ENCODE results near the gene ZBED1.
"Not testable (repeated sequence)": the region's sequence is repeated elsewhere in the genome, so short reads cannot be mapped to it uniquely, and the experiment has no call there.

The ZBED1 gene

DNA sequence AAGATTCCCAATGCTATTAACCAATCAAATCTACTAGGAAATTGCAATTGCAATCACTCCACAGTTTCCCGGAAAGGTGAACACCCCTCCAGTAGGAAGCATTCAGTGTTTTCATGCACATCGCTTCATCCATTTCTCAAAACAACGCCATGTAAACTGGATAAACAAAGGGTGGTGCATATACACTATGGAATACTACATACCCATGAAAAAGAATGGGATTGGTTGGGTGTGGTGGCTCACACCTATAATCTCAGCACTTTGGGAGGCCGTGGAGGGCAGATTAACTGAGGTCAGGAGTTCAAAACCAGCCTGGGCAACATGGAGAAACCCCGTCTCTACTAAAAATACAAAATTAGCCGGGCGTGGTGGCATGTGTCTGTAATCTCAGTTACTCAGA, 29.1 kb downstream of the ZBED1 start:
- no peak for DNase-seq

DNA sequence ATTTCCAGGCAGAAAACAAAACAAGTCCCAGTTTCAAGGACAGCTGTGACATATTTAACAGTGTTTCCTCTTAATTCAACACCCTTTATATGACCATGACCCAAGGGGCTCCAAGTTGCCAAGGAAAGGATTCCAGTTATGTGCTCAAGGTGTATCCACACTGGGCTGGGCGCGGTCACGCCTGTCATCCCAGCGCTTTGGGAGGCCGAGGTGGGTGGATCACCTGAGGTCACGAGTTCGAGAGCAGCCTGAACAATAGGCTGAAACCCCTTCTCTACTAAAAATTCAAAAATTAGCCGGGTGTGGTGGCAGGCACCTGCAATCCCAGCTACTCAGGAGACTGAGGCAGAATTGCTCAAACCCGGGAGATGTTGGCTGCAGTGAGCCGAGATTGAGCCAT, 29.6 kb downstream of the ZBED1 start:
- DNase-seq: not testable (repeated sequence)

DNA sequence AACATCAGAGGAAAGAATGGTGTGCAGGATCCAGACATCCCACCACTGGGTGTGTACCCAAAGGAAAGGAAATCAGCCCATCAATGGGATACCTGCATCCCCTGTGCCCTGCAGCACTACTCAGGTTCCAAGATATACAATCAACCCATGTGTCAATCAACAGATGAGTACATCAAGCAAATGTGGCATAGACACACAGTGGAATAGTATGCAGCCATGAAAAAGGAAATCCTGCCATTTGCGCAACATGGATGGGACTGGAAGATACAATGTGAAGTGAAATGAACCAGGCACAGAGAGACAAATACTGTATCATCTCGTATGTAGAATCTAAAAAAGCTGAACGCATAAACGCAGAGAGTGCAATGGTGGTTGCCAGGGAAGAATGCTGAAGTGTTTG, 30.9 kb downstream of the ZBED1 start:
- not testable (repeated sequence) for DNase-seq

DNA sequence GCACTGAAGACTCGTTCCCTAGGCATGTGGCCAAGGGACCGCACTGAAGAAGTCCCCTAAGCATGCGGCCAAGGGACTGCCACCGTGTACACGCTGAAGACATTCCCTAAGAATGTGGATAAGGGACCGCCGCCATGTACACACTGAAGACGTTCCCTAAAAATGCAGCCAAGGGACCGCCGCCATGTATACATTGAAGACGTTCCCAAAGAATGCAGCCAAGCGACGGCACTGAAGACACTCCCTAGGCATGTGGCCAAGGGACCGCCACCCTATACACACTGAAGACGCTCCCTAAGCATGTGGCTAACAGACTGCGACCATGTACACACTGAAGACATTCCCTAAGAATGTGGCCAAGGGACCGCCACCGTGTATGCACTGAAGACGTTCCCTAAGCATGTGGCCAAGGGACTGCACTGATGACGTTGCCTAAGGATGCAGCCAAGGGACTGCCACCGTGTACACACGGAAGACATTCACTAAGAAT, 31.5 kb downstream of the ZBED1 start:
- no peak for DNase-seq

DNA sequence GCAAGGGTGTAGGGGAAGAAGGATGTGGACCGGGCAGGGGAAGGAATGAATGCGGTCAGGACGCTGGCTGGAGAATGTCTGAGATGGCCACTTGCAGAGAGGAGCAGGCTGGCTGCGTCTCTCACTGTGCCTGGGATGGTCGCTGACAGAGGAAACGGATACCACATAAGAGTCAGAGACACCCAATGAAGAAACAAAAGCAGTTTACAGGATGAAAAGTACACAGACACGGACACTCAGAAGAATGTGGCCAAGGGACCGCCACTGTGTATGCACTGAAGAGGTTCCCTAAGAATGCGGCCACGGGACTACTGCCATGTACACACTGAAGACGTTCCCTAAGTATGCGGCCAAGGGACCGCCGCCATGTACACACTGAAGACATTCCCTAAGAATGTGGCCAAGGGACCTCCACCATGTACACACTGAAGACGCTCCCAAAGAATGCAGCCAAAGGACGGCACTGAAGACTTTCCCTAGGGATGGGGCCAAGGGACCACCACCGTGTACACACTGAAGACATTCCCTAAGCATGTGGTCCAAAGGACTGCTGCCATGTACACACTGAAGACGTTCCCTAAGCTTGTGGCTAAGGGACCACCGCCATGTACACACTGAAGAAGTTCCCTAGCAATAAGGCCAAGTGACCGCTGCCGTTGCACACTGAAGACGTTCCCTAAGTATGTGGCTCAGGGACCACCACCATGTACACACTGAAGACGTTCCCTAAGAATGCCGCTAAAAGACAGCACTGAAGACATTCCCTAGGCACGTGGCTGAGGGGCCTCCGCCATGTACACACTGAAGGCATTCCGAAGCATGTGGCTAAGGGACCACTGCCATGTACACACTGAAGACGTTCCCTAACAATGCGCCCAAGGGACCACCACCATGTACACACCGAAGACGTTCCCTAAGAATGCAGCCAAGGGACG, 32.2 kb downstream of the ZBED1 start:
- no peak for DNase-seq

DNA sequence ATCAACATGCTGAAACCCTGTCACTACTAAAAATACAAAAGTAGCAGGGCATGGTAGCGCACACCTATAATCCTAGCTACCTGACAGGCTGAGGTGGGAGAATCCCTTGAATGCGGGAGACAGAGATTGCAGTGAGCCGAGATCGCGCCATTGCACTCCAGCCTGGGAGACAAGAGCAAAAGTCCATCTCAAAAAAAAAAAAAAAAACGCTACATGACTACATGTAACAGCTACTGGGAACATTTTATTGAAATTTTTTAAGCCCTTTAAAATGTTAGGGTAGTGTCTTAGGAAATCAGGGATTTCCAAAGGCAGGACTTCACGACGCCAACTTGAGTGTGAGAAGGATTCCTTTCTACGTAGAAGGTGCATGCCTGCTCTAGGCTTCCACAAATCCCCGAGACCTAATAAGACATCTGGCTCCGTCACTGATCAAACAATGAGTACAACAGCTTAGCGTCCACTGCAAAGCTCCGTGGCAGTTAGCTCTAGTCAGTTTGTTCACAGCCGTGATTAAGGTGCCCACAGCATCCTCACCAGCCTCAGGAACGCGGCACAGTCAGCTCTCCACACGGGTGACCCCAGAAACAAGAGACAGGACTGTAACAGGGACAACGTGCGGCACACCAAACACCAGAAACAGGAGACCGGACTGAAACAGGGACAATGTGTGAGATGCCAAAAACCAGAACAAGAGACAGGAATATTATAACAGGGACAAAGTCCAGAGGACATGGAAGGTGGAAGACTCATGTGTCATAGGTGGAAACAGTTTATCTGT, 33.7 kb downstream of the ZBED1 start:
- no peak for DNase-seq

DNA sequence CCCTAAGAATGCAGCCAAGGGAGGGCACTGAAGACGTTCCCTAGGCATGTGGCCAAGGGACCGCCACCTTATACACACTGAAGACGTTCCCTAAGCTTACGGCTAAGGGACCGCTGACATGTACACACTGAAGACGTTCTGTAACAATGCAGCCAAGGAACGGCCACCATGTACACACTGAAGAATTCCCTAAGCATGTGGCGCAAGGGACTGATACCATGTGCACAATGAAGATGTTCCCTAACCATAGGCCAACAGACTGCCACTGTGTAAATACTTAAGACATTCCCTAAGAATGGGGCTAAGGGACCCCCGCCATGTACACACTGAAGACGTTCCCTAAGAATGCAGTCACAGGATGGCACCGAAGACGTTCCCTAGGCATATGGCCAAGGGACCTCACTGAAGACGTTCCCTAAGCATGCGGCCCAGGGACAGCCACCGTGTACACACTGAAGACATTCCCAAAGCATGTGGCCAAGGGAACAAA, 36.1 kb downstream of the ZBED1 start:
- DNase-seq: no peak

DNA sequence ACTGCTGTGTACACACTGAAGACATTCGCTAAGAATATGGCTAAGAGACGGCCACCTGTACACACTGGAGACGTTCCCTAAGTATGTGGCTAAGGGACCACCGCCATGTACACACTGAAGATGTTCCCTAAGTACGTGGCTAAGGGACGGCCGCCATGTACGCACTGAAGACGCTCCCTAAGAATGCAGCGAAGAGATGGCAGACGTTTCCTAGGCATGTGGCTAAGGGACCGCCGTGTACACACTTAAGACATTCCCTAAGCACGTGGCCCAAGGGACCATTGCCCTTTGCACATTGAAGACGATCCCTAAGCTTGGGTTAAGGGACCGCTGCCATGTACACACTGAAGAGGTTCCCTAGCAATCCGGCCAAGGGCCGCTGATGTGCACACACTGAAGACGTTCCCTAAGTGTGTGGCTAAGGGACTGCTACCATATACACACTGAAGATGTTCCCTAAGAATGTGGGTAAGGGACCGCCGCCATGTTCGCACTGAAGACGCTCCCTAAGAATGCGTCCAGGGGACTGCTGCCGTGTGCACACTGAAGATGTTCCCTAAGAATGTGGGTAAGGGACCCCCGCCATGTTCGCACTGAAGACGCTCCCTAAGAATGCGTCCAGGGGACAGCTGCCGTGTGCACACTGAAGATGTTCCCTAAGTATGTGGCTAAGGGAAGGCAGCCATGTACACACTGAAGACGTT, 36.7 kb downstream of the ZBED1 start:
- no peak for DNase-seq

DNA sequence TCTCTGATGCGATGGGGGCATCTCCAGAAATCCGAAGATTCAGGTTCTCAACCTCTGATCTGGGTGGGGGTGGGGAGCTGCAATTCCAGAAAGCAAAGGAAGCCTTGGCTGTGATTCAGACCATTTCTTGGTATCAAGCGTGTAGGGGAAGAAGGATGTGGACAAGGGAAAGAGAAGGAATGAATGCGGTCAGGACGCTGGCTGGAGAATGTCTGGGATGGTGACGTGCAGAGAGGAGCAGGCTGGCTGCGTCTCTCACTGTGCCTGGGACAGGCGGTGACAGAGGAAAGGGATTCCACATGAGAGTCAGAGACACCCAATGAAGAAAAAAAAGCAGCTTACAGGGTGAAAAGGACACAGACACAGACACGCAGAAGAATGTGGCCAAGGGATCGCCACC, 37.3 kb downstream of the ZBED1 start:
- DNase-seq: not testable (repeated sequence)

DNA sequence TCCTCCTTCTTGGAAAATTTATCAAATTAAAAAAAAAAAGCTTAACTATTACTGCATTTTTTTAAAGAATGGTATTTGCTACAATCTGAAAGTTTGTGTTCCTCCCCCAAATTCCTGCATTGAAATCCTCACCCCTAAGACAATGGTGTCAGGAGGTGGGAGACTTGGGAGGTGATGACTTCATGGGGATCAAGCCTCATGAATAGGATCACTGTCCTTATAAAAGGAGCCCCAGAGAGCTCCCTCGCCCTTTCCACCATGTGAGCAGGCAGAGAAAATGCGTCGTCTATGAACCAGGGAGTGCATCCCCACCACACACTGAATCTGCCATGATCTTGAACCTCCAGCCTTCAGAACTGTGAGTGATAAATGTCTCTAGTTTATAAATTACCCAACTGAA, 38.0 kb downstream of the ZBED1 start:
- DNase-seq: no peak

DNA sequence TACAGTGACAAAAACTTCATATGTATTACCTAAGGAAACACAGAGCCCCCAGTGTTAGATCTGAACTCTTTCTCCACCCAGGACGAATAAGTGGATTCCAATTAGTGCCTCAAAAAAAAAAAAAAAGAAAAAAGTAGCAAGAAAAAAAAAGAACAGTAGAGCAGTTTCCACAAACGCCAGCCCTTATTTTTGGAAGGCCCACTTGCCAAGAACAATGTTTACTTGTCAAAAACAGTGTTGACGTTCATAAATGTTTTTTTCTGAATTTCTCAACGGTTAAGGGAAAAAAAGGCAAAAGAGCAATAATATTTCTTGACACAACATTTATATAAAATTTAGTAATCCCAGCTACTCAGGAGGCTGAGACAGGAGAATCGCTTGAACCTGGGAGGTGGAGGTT, 38.7 kb downstream of the ZBED1 start:
- no peak for DNase-seq

DNA sequence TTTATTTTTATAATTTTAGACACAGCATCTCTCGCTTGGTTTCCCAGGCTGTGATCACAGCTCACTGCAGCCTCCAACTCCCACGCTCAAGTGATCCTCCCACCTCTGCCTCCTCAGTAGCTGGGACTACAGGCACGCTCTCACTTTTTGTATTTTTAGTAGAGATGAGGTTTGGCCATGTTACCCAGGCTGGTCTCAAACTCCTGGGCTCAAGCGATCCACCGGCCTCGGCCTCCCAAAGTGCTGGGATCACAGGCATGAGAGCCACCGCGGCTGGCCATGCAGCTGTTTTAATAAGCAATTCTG, 39.1 kb downstream of the ZBED1 start:
- DNase-seq: no peak

DNA sequence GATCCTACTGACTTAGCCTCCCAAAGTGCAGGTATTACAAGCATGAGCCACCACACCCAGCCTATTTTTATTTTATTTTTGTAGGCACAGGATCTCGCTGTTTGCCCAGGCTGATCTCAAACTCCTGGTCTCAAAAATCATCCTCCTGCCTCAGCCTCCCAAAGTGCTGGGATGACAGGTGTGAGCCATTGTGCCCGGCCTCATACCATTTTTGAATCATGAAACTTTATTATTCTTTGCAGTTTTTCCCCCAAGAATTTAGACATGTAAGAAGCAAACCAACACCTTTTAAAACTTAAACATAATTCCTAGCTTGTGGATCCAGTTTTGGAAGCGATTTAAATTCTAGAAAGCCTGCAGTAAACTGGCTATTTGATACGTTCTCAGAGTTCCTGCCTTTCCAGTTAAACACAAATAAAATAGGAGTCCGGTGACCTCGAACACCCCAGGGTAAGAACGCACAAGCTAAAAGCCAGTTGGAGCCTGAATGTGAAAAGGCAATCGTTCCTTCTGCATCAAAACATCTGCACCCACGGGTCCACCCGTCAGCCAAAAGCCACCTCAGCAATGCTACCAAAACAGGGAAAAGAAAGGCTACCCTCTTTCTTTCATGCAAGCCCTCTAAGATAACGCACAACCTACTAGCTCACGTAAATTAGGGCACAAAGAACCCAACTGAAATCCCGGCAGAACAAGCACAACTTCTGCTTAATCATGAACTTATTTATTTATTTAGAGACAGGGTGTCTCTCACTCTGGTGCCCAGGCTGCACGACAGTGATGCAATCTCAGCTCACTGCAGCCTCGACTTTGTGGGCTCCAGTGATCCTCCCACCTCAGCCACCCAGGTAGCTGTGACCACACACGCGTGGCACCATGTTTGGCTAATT, 39.7 kb downstream of the ZBED1 start:
- not testable (repeated sequence) for DNase-seq

DNA sequence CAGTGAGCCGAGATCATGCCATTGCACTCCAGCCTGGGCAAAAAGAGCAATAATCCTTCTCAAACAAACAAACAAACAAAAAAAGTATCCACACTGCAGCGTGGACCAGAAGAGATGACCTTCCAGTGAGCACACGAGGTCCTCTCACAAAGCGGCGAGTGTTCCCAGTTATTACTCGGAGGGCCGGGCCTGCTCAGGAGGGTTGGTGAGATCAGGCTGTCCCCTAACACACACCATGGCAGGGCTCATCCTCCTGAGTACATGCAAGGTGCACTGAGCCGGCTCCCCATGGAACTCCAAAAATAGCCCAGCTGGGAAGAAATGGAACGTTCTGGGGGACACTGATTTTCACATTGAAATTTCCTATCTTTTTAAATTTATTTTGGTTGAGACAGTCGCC, 40.7 kb downstream of the ZBED1 start:
- DNase-seq: not testable (repeated sequence)

DNA sequence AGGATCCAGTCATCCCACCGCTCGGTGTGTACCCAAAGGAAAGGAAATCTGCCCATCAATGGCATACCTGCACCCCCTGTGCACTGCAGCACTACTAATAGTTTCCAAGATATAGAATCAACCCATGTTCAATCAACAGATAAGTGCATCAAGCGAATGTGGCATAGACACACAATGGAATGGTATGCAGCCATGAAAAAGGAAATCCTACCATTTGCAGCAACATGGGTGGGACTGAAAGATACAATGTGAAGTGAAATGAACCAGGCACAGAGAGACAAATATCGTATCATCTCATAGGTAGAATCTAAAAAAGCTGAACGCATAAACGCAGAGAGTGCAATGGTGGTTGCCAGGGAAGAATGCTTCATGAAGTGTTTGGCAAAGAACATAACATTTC, 42.5 kb downstream of the ZBED1 start:
- DNase-seq: no peak

DNA sequence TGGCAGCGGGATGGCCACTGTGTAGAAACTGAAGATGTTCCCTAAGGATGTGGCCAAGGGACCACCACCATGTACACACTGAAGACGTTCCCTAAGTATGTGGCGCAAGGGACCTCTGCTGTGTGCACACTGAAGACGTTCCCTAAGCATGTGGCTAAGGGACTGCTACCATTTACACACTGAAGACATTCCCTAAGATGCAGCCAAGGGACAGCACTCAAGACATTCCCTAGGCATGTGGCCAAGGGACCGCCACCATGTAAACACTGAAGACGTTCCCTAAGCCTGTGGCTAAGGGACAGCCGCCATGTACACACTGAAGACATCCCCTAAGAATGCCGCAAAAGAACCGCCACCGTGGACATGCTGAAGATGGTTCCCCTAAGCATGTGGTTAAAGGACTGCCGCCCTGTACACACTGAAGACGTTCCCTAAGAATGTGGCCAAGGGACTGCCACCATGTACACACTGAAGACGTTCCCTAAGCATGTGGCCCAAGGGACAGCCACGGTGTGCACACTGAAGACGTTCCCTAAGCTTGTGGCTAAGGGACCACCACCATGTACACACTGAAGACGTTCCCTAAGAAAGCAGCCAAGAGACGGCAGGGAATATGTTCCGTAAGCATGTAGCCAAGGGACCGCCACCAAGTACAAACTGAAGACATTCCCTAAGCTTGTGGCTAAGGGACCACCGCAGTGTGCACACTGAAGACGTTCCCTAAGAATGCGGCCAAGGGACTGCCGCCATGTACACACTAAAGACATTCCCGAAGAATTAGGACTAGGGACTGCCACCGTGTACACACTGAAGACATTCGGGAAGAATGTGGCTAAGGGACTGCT, 43.3 kb downstream of the ZBED1 start:
- DNase-seq: no peak

DNA sequence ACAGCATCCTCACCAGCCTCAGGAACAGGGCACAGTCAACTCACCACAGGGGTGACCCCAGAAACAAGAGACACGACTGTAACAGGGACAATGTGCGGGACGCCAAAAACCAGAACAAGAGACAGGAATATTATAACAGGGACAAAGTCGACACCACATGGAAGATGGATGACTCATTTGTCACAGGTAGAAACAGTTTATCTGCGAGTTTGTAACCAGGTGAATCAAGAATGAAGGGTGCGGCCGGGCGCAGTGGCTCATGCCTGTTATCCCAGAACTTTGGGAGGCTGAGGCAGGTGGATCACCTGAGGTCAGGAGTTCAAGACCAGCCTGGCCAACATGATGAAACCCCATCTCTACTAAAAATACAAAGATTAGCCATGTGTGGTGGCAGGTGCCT, 44.7 kb downstream of the ZBED1 start:
- not testable (repeated sequence) for DNase-seq

DNA sequence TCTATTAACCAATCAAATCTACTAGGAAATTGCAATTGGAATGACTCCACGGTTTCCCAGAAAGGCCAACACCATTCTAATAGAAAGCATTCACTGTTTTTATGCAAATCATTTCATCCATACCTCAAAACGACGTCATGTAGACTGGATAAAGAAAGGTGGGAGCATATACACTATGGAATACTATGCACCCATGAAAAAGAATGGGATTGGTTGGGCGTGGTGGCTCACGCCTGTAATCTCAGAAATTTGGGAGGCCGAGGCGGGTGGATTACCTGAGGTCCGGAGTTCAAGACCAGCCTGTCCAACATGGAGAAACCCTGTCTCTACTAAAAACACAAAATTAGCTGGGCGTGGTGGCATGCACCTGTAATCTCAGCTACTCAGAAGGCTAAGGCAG, 46.2 kb downstream of the ZBED1 start:
- not testable (repeated sequence) for DNase-seq

DNA sequence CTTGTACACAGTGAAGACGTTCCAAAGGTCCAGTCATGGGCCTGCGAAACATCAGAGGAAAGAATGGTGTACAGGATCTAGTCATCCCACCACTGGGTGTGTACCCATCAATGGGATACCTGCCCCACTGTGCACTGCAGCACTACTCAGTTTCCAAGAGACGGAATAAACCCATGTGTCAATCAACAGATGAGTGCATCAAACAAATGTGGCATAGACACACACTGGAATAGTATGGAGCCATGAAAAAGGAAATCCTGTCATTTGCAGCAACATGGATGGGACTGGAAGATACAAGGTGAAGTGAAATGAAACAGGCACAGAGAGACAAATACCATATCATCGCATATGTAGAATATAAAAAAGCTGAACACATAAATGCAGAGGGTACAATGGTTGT, 48.0 kb downstream of the ZBED1 start:
- DNase-seq: no peak

DNA sequence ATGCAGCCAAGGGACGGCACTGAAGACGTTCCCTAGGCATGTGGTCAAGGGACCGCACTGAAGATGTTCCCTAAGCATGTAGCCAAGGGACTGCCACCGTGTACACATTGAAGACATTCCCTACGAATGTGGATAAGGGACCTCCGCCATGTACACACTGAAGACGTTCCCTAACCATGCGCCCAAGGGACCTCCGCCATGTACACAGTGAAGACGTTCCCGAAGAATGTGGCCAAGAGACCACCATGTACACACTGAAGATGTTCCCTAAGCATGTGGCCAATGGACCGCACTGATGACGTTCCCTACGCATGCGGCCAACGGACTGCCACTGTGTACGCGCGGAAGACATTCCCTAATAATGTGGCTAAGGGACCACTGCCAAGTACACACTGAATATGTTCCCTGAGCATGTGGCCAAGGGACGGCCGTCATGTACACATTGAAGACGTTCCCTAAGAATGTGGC, 48.4 kb downstream of the ZBED1 start:
- DNase-seq: no peak

Data from NCI-H2081 (cell line).